Gastrocnemius medialis (tissue), 4 donors: ENCODE data around the gene COL6A6.

Experiments used
- CTCF ChIP-seq, 5 experiments: fragments of 450-650 bp in 3 of 5; fragments of 200-600 bp in 2 of 5; sonication (generic) in 2 of 5; IDR thresholded peaks in 4 of 5; conservative IDR thresholded peaks in 1 of 5; 1 replicate in 4 of 5; 2 replicates in 1 of 5; pipeline ENCODE4 v1.5.1; 2016 to 2019; ENCODE audit warnings: antibody characterized with exemption in 5 of 5, mild to moderate bottlenecking in 3 of 5, moderate library complexity in 3 of 5
- POLR2A ChIP-seq, 2 donors: fragments of 450-650 bp; IDR thresholded peaks; one replicate each; pipeline ENCODE4 v1.6.1; 2017; ENCODE audit warnings: antibody characterized with exemption in 2 of 2, mild to moderate bottlenecking in 2 of 2, moderate library complexity in 2 of 2

DNA sequence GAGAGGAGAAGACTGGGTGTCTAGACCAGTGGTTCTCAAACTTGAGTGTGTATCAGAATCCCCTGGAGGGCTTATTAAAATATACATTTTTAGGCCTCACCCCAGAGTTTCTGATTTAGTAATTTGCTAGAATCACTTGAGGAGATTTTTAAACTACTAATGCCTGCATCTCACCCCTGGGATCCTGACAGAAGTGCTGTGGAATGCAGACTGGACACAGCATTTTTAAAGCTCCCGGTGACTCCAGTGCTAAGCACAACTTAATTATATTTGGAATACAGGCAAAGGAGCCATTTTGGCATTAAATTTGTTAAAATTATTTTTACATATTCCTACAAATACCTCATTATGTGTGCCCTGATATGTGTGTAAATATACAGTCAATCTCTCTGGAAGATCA, 26.7 kb upstream of the COL6A6 start:
- no peak for TF ChIP-seq CTCF (IDR thresholded peaks at IDR 0.05 in 4 of 5, conservative IDR thresholded peaks at IDR 0.05 in 1 of 5)
- no peak for TF ChIP-seq POLR2A (IDR thresholded peaks at IDR 0.05)
